Endometrial microvascular endothelial cells (primary cell): Measurements from ENCODE around the gene TP63. TPM values are rescaled to one million over a fixed set of nuclear protein-coding genes. Genes with fewer than 3 reads are reported as not detected.
"Not testable (repeated sequence)": the region's sequence is repeated elsewhere in the genome, so short reads cannot be mapped to it uniquely, and the experiment has no call there.

ENCODE experiments used
- in situ Hi-C: cut with HindIII; loops from 2 replicates; pipeline ENCODE4 v1.10.0; 2017; ENCODE audit warnings: low sequenced_read_pairs, low pct_unique_long_range_greater_than_20kb; ENCODE audit errors: inconsistent ontology term
- total RNA-seq: library from RNA; depleted of rRNA; stranded (reverse); fragments of >200 nt; gene quantifications from one replicate; pipeline ENCODE4 v1.2.3, GENCODE V29; 2015; ENCODE audit errors: inconsistent ontology term

The TP63 gene
- total RNA-seq, 1 donor from 2014 or later: not detected

DNA sequence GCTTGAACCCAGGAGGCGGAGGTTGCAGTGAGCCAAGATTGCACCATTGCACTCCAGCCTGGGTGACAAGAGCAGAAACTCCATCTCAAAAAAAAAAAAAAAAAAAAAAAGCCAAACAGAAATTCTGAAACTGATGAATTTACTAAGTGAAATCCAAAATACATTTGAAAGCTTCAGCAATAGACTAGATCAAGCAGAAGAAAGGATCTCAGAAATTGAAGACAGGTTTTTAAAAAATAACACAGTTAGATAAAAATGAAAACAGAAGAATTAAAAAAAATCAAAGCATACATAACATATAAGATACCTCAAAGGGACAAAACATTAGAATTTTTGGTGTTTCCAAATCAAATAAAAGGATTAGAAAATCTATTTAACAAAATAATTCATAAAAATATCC is 114.4 kb downstream of the TP63 start:
- in situ Hi-C loops: no loop called here

DNA sequence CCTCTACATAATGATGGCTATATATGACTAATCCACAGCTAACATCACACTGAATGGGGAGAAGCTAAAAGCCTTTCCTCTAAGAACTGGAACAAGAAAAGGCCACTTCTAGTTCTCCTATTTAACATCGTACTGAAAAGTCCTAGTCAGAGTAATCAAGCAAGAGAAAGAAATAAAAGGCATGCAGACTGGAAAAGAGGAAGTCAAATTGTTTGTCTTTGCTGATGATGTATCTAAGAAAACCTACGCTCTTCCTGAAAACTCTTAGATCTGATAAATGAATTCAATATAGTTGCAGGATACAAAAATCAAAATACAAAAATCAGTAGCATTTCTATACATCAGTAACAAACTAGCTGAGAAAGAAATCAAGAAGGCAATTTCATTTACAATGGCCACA is 116.9 kb downstream of the TP63 start:
- in situ Hi-C loops: no loop called here

DNA sequence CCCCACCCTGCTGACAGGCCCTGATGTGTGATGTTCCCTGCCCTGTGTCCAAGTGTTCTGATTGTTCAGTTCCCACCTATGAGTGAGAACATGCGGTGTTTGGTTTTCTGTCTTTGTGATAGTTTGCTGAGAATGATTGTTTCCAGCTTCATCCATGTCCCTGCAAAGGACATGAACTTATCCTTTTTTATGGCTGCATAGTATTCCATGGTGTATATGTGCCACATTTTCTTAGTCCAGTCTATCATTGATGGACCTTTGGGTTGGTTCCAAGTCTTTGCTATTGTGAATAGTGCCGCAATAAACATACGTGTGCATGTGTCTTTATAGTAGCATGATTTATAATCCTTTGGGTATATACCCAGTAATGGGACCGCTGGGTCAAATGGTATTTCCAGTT is 119.8 kb downstream of the TP63 start:
- in situ Hi-C loops: not testable (repeated sequence)

DNA sequence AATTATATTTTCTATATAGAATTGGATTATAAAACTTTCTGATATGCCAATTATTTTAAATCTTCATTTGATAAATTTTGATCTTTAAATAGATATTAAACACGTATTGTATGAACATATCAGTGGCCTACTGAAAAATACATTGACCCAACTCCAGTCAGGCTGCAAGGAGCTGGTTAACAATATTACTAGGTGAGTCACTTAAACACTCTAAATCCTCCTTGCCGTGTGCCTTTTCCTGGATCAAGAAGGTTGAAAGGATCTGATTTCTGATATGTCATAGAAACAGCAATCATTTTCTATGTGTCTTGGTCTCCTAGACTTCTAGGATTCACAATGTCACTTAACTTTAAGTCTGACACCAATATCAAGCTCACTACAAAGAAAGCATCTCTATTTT is 123.2 kb downstream of the TP63 start:
- in situ Hi-C loops: no loop called here

DNA sequence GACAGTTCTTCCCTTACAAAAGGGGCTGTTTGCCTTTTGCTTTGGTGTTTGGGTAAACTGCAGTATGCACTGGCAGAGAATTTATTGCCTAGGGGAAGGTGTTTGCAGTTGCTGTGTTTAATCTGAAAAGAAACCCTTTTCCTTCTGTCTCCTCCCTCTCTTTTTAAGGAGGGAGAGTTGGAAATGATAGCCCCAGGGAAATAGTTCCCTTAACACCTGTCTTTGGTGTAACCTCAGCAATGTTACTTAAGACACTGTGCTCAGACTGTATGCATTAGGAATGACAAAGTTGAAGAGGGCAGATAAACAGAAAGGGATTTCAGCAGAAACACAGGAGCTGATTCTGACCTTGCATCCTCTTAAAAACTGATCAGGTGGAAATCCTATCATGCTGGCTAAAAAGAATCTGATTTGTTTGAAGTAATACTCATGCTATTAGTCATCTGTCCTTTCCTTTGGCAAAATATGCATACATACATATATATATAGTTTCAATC is 125.4 kb downstream of the TP63 start:
- in situ Hi-C loops: no loop called here

DNA sequence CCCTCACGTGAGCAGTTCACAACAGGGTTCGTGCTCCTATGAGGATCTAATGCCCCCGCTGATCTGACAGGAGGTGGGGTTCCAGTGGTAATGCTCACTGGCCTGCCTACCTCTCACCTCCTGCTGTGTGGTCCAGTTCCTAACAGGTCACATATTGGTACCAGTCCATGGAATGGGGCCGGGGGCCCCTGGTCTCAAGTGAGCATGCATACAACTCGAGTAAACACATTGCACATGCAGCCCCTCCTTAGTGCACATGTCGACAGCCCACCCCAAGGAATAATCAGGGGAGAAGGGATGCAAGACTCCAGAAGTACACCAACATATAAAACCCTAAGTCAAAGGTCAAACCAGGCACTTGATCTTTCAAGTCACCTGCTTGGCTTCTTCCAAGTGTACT is 127.0 kb downstream of the TP63 start:
- in situ Hi-C loops: no loop called here

DNA sequence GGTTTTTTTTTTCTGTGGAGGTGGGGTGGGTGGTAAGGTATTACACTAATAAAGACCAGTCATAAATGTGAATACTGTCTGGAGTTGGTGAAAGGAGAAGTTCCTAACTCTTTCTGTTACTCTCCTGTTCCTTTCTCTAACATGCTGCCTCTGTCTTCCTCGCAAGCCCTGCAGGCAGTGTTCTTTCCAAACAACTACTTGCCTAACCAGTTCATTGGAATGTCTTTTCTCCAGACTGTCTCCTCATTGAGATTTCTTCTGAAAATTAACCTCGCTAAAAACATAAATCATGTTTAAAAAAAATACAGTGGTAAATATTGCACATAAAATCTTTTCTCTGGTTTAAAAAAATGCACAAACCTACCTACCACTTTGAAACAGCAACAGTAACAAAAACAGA is 135.2 kb downstream of the TP63 start:
- in situ Hi-C loops: no loop called here

GRCh38 chr3:189771842-189772450 is 140.8 kb downstream of the TP63 start:
- in situ Hi-C loops: no loop called here

DNA sequence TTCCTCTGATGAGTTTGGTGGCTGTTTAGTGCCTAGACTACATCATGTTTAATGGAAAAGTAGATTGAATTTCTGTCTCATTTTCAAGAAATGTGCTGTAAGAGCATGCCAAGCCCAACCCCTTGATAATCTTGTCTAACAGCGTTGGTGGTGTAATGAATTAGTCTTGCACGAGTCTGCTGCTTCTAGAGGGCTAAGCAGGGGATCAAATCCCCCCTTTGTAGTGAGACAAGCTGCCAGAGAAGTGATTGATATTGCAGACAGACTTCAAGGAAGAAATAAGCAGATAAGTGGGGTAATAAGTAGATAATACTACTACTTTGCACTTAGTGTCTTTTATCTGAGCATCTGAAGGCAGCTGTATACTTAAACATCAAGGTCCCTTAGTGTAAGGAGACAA is 141.4 kb downstream of the TP63 start:
- in situ Hi-C loops: no loop called here

GRCh38 chr3:189773056-189773455 is 141.9 kb downstream of the TP63 start:
- in situ Hi-C loops: no loop called here

DNA sequence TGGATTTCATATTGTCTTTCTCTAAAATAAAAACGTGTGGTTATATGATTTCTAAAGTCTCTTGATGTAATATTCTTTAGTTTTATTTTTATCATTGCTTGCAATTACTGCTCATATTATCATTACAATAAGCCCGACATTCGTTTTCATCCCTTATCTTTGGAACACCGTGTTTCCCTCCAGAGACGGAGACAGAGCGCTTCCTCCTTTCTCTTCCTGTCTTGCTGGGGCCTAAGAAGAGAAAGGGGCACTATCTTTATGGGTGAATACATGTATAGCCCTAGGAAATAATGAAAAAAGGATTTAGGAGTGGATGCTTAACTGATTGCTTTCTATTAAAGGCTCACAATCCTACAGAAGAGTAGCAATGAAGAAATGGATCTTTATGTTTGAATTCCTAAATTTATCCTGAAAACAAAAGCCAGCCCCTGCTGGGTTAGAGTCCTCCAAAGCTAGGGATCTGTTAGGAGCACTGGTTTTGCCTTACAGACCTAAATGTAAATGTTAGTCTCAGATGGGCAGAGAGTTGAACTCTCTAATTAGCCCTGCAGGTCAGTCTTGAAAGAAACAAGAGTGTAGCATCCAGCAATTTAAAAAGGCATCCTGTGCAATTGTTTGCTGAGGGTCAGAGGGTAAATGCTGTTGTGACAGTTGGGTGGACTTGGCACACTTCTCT is 145.1 kb downstream of the TP63 start:
- in situ Hi-C loops: no loop called here

GRCh38 chr3:189778340-189778950 is 147.3 kb downstream of the TP63 start:
- in situ Hi-C loops: no loop called here

GRCh38 chr3:189779166-189779565 is 148.0 kb downstream of the TP63 start:
- in situ Hi-C loops: no loop called here

DNA sequence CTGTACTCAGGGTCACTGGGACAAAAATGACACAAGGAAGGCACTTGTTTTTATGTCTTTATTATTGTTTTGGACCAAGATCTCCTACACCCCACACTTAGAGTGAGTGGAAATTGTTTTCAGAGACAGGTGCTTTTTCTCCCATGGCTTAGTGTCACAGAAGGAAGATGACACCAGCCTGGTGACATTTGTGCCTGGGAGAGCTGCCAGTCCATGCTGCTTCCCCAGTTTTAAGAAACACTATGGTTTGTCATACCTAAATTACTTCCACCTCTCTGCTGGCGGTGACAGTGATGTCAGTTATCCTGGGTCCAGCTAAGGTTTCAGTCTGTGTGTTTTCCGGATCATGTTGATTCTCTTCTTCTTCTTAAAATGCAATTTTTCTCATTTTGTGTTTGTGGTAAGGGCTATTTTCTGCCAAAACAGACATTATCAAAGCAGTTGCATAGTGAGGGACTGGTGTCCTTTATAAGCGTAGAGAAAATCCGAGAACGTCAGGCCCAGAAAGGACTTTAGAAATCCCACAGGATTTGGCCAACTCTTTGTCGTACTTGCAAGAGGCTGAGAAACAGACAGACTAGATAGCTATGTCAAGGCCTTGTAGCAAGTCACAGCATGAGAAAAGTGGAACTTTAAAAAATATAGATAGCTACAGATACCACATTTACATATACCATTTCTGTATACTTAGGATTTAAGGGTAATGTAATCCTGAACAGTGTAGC is 149.5 kb downstream of the TP63 start:
- in situ Hi-C loops: no loop called here

- in situ Hi-C loops: no loop called here
Observed at GRCh38 chr3:189781415-189781814, 150.2 kb downstream of the TP63 start.

- in situ Hi-C loops: no loop called here
Observed at GRCh38 chr3:189786479-189787064, 155.4 kb downstream of the TP63 start.

DNA sequence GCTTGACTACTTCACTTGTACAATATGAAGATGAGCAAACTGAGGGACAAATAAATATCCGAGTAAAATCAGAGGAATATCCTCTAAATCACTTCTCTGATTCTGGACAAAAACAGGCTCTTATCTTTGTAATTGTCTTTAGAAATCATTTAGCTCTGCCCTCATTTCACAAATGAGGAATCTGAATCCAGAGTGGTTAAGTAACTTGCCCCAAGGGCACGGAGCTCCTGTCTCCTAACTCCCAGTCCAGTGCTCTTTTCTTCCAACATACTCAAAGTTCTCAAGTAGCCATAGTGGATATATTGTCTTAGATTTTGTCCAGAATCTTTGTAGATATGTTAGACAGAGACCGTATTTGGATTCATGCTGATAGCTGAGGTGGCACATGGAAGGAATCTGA is 156.0 kb downstream of the TP63 start:
- in situ Hi-C loops: no loop called here

- in situ Hi-C loops: no loop called here
Observed at GRCh38 chr3:189787632-189788031, 156.4 kb downstream of the TP63 start.

GRCh38 chr3:189789432-189789831 is 158.2 kb downstream of the TP63 start:
- in situ Hi-C loops: no loop called here
